SIG-M5 treated with dmso at 0.1 percent for 504 hours (cell line): Measurements from ENCODE around the gene HACD2.
"Not testable (repeated sequence)": the region's sequence is repeated elsewhere in the genome, so short reads cannot be mapped to it uniquely, and the experiment has no call there.

Experiments
- DNase-seq: peaks from one replicate; lab custom pipeline; 2025; ENCODE audit not compliant: unreplicated experiment; lab: John Stamatoyannopoulos, UW

HACD2 gene

GRCh38 chr3:123611674-123612073 lies 26.8 kb upstream of the HACD2 start:
- DNase-seq: not testable (repeated sequence)

GRCh38 chr3:123611082-123611481 lies 26.2 kb upstream of the HACD2 start:
- no peak for DNase-seq

GRCh38 chr3:123610331-123610730 lies 25.5 kb upstream of the HACD2 start:
- DNase-seq: no peak

GRCh38 chr3:123609063-123609462 lies 24.2 kb upstream of the HACD2 start:
- no peak for DNase-seq

DNA sequence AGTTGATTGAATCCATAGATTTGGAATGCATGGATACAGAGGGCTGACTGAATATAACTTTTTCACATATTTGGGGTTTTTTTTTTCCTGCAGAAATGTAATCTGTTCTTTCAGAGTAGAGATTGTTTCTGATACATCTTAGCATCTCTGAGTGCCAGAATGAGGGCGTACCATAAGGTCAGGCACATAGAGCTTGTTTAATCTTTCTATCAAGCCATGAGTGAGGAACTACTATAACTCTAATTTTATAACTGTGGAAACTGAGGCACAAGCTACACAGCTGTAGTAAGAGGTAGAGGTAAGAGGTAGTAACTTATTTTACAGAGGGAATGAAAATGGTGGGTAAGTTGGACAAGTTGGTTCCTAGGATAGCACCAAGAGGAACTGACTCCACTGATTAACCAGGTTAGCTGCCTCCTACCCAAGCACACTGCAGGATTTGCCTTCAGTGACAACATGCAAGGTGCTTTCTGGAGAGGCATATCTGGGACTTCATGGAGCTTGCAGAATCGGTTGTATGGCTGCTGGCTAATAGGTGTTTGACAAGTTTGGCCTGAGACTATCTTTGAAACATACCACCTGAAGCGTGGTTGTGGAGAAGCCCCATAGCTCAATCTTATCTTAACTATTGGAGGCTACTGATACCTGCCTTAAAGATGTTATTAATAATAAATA lies 23.5 kb upstream of the HACD2 start:
- DNase-seq: no peak

GRCh38 chr3:123606527-123606926 lies 21.7 kb upstream of the HACD2 start:
- no peak for DNase-seq

DNA sequence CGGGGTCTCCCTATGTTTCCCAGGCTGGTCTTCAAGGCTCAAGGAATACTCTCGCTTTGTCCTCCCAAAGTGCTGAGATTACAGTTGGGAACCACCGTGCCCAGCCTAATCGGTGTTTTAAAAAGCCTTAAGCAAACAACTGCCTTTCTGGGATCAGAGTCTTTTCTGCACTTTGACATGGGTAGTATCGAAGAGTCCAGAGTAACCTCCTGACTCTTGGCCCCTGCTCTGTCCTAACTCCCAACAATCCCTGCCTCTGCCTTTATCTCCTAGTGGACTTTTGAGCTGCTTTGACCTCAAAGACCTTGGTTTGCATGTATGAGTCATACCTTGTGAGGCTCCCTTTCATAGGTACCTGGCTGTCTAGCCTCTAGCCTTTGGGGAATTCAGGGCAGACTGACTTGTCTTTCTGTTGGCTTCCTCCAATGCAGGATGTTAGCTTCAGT lies 21.0 kb upstream of the HACD2 start:
- no peak for DNase-seq

DNA sequence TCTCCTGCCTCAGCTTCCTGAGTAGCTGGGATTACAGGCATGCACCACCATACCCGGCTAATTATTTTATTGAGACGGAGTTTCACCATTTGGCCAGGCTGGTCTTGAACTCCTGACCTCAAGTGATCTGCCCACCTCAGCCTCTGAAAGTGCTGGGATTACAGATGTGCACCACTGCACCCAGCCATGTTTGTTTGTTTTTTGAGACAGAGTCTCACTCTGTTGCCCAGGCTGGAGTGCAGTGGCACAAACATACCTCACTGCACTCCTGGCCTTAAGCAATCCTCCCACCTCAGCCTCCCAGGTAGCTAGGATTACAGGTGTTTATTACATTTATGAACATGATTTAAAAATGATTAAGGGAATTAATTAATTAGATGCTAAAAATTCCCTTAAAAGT lies 18.3 kb upstream of the HACD2 start:
- not testable (repeated sequence) for DNase-seq

DNA sequence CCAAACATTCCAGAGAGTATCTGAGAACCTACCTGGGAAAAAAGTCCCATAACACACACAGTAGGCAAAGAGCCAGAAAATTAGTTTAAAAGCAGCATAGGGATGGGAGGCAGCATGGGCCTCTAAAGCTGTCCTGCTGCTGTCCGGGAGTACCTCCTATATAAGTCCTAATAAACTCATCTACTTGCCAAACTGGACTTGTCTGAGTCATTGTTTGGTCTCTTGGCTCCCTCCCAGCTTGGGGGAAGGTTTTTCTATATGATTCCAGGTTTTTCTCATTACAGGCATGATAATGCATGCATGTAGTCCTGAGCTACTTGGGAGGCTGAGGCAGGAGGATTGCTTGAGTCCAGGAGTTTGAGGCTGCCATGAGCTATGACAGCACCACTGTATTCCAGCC lies 17.5 kb upstream of the HACD2 start:
- peak; percentile 60 for DNase-seq

- DNase-seq: not testable (repeated sequence)
Observed at GRCh38 chr3:123600863-123601262, 16.0 kb upstream of the HACD2 start.

DNA sequence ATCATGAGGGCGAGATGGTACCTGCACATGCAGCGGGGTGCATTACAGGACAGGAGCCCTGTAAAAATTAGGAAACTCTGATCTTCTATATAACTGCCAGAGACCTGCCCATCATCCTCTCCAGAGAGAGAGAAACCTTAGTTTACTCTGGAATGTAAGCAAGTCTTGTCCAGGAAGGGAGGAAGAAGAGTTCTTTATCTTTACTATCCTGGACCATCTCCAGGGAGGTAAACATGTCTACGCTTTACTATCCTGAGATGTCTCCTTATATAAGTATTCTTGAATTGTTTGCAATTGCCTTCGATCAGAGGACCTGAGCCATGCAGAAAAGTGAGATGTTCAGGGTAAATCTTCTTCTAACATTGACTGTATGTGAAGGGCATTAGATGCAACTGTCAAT lies 12.7 kb upstream of the HACD2 start:
- no peak for DNase-seq

- DNase-seq: no peak
Observed at GRCh38 chr3:123595396-123596180, 10.7 kb upstream of the HACD2 start.

DNA sequence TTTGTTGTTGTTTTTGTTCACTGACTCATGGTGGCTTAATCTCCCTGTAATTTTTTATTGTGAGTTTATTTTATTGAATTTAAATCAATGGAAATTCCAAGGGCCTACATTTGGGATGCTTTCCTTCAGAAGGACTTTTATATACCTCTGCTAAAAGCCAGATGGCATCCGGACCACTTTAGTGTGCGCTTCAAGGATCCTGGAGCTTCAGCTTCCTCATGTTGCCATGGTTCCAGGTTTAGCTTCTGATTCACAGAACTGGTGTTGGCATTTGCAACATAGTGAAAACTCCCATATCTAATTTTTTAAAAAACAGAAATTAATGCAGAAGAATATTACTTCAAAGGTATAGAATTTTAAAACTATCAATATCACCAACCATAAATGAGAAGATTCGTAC lies 8.5 kb upstream of the HACD2 start:
- DNase-seq: no peak

DNA sequence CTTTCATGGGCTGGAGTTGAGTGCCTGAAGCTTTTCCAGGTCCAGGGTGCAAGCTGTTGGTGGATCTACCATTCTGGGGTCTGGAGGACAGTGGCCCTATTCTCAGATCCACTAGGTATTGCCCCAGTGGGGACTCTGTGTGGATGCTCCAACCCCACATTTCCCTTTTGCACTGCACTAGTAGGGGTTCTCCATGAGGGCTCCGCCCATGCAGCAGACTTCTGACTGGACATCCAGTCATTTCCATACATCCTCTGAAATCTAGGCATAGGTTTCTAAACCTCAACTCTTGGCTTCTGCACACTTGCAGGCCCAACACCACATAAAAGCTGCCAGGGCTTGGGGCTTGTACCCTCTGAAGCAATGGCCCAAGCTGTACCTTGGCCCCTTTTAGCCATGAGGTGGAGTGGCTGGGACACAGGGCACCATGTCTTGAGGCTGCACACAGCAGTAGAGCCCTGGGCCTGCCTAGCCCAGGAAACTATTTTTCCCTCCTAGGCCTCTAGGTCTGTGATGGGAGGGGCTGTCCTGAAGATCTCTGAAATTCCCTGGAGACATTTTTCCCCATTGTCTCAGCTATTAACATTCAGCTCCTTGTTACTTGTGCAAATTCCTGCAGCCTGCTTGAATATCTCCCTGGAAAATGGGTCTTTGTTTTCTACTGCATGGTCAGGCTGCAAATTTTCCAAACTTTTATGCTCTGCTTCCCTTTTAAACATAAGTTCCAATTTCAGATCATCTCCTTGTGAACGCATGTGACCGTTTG lies 6.0 kb upstream of the HACD2 start:
- no peak for DNase-seq

DNA sequence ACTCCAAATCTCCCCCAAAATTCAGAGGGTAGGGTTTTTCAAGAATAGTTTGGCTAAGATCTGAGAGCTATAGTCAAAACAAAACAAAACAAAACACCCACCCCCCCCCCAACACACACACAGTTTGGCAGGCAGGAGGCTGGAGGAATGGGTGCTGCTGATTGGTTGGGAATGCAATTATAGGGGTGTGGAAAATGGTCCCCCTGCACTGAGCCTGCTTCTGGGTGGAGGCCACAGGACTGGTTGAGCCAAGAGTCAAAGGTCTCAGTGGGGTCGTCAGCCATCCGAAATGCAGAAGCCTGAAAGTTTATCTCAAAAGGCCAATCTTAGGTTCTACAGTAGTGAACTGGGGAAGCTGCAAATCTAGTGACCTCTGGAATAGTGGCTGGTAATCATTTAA lies 2.5 kb upstream of the HACD2 start:
- no peak for DNase-seq

DNA sequence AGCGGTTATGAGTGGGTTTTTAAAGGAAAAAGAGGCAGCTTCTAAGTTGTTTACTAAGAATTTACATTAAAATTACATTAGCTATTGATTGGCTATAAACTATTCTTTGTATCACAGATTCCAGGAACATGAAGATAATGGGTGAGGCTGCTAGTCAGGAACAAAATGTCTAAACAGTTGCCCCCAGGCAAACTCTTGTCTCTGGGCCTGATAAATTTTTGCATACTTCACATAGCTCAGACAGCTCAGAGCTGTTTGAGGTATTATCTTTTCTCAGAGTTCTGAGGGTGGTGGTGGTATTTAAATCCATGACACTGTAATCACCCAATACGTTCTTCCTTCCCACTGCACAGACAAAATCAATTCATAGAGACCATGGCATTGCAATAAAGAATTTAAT lies 2.1 kb upstream of the HACD2 start:
- no peak for DNase-seq

- peak; percentile 64 for DNase-seq
Observed at GRCh38 chr3:123586131-123586530, 1.3 kb upstream of the HACD2 start.

GRCh38 chr3:123584284-123584987 lies 417 bp downstream of the HACD2 start:
- no peak for DNase-seq

- no peak for DNase-seq
Observed at GRCh38 chr3:123583561-123583960, 1.3 kb downstream of the HACD2 start.

DNA sequence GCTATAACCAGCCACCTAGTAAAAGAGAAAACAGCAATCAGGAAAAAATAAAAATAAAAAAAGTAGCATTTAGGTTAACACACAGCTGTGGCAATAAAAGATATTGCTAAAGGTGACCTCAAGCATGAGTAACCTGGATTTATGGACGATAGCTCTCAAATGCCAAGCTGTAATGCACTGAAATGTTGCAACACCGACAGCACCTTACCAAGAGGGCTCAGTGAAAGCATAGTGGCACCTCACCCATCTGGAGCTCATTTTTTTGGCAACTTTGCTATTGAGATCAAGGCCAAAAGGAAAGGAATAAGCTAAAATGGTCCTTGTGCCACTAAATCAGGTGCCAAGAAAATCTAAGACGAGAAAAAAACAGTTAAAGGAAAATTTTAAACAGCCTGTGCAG lies 2.5 kb downstream of the HACD2 start:
- no peak for DNase-seq

- DNase-seq: no peak
Observed at GRCh38 chr3:123576122-123576521, 8.7 kb downstream of the HACD2 start.
